Anterior cingulate cortex (tissue), 58 donors: ENCODE data around the gene INTS1.

Source experiments
- DNase-seq, 58 donors: peaks; one replicate each; lab custom pipeline; 2025; lab: John Stamatoyannopoulos, UW

The INTS1 gene

GRCh38 chr7:1470901-1471300, 33.3 kb downstream of the INTS1 start:
- no peak for DNase-seq

- no peak for DNase-seq
Observed at GRCh38 chr7:1468643-1469298, 35.4 kb downstream of the INTS1 start.

- no peak for DNase-seq
Observed at GRCh38 chr7:1468203-1468602, 36.0 kb downstream of the INTS1 start.

- peak in 15 of 58 donors; percentile 13 to 73 (median 26) for DNase-seq
Observed at GRCh38 chr7:1466524-1467271, 37.5 kb downstream of the INTS1 start.

- DNase-seq: no peak
Observed at GRCh38 chr7:1464694-1465093, 39.5 kb downstream of the INTS1 start.

- DNase-seq: peak in 1 of 58 donors; percentile 22
Observed at GRCh38 chr7:1463676-1464223, 40.4 kb downstream of the INTS1 start.

GRCh38 chr7:1461646-1462375, 42.4 kb downstream of the INTS1 start:
- DNase-seq: no peak

- DNase-seq: peak in 11 of 58 donors; percentile 13 to 43 (median 28)
Observed at GRCh38 chr7:1460821-1461645, 43.2 kb downstream of the INTS1 start.

GRCh38 chr7:1459920-1460820, 44.0 kb downstream of the INTS1 start:
- DNase-seq: peak in 4 of 58 donors; percentile 11 to 47 (median 44)

GRCh38 chr7:1459512-1459892, 44.7 kb downstream of the INTS1 start:
- DNase-seq: peak; percentile 74 to 100 (median 99)

- peak in 26 of 58 donors; percentile 17 to 86 (median 45) for DNase-seq
Observed at GRCh38 chr7:1458683-1459511, 45.3 kb downstream of the INTS1 start, which contains the start of gene MICALL2. MICALL2 (minus strand) TSS chr7:1459470; CDS start chr7:1459326, 144 bp downstream.

GRCh38 chr7:1457949-1458682, 46.1 kb downstream of the INTS1 start:
- DNase-seq: peak in 17 of 58 donors; percentile 15 to 61 (median 26)

- DNase-seq: no peak
Observed at GRCh38 chr7:1457059-1457948, 46.9 kb downstream of the INTS1 start.

- no peak for DNase-seq
Observed at GRCh38 chr7:1455955-1456354, 48.2 kb downstream of the INTS1 start.

- no peak for DNase-seq
Observed at GRCh38 chr7:1455241-1455939, 48.8 kb downstream of the INTS1 start.

- DNase-seq: peak in 47 of 58 donors; percentile 19 to 81 (median 56)
Observed at GRCh38 chr7:1454542-1454941, 49.6 kb downstream of the INTS1 start.
